PC-3 (cell line): ENCODE data around the gene E2F8. TPM values are rescaled to one million over a fixed set of nuclear protein-coding genes. Genes with fewer than 3 reads are reported as not detected.
A peak's percentile ranks its signal among the peaks of the same experiment; 100 is the strongest.

Experiments
- ATAC-seq: fragments of 200-7000 bp; cut with Tn5 transposase; 2 replicates; pipeline ENCODE4 v1.9.1; 2020; ENCODE audit warnings: mild to moderate bottlenecking, moderate library complexity
- BruUV-seq: library from RNA; stranded (reverse); fragments of 400-500 nt; replicated peaks from 2 replicates; lab custom pipeline; 2021; lab: Mats Ljungman, UMichigan
- CTCF ChIA-PET: fragments of 300-600 bp; sonication (Branson Sonifier 250); formaldehyde crosslinking; loops from one replicate; lab custom pipeline; 2022; ENCODE audit warnings: antibody characterized with exemption; lab: Charles Lee
- POLR2A ChIA-PET: fragments of 300-600 bp; sonication (Branson Sonifier 250); formaldehyde crosslinking; loops from one replicate; lab custom pipeline; 2022; ENCODE audit warnings: antibody characterized with exemption; ENCODE audit not compliant: unreplicated experiment; lab: Charles Lee
- DNase-seq: peaks from one replicate; pipeline ENCODE4 v3.0.0-alpha.2; 2015
- H2AFZ ChIP-seq: fragments of 300-600 bp; sonication (generic); 2 replicates; pipeline ENCODE4 v1.6.0; 2016; ENCODE audit warnings: antibody characterized with exemption, low read length
- H3F3A ChIP-seq: fragments of 300-600 bp; sonication (generic); one replicate; pipeline ENCODE4 v1.6.0; 2017; ENCODE audit warnings: antibody characterized with exemption, low read length, control low read depth, mild to moderate bottlenecking; ENCODE audit not compliant: unreplicated experiment
- H3K27ac ChIP-seq: fragments of 300-600 bp; sonication (generic); 2 replicates; pipeline ENCODE4 v1.5.1; 2016; ENCODE audit warnings: mild to moderate bottlenecking, low read length
- H3K27me3 ChIP-seq: fragments of 300-600 bp; sonication (generic); 2 replicates; pipeline ENCODE4 v1.6.1; 2016; ENCODE audit warnings: low read length, mixed read lengths
- H3K36me3 ChIP-seq: fragments of 300-600 bp; sonication (generic); 2 replicates; pipeline ENCODE4 v1.6.1; 2016; ENCODE audit warnings: low read depth, mixed run types, low read length, mixed read lengths
- H3K4me1 ChIP-seq: fragments of 300-600 bp; sonication (generic); 2 replicates; pipeline ENCODE4 v1.5.1; 2016; ENCODE audit warnings: low read length; ENCODE audit not compliant: insufficient read depth
- H3K4me2 ChIP-seq: fragments of 300-600 bp; sonication (generic); 2 replicates; pipeline ENCODE4 v1.6.0; 2016; ENCODE audit warnings: low read length
- H3K4me3 ChIP-seq: fragments of 300-600 bp; sonication (generic); 2 replicates; pipeline ENCODE4 v1.5.1; 2016; ENCODE audit warnings: mild to moderate bottlenecking, low read length, mixed read lengths
- H3K79me2 ChIP-seq: fragments of 300-600 bp; sonication (generic); 2 replicates; pipeline ENCODE4 v1.6.1; 2017; ENCODE audit warnings: low read length, mixed read lengths
- H3K9ac ChIP-seq: fragments of 300-600 bp; sonication (generic); 2 replicates; pipeline ENCODE4 v1.6.0; 2016; ENCODE audit warnings: mild to moderate bottlenecking, low read length
- H3K9me2 ChIP-seq: fragments of 300-600 bp; sonication (generic); replicated peaks from 2 replicates; pipeline ENCODE4 v1.6.1; 2016; ENCODE audit warnings: mixed run types, low read length, mixed read lengths
- H3K9me3 ChIP-seq: fragments of 300-600 bp; sonication (generic); 2 replicates; pipeline ENCODE4 v1.6.1; 2016; ENCODE audit warnings: low read length, mixed read lengths
- H4K20me1 ChIP-seq: fragments of 300-600 bp; sonication (generic); 2 replicates; pipeline ENCODE4 v1.6.1; 2016; ENCODE audit warnings: low read length, mixed read lengths
- EZH2 ChIP-seq: fragments of 300-600 bp; sonication (generic); IDR thresholded peaks from one replicate; pipeline ENCODE4 v1.6.1; 2017; ENCODE audit warnings: antibody characterized with exemption, mild to moderate bottlenecking, low read length; ENCODE audit not compliant: unreplicated experiment
- EZH2phosphoT487 ChIP-seq: fragments of 300-600 bp; sonication (generic); IDR thresholded peaks from 2 replicates; pipeline ENCODE4 v1.6.1; 2018; ENCODE audit warnings: mild to moderate bottlenecking, antibody characterized with exemption, low read length, borderline replicate concordance
- intact Hi-C: fragments of 100-400 bp; cut with micrococcal nuclease; formaldehyde crosslinking; loops from 2 replicates; pipeline ENCODE4 v1.9.0; 2023
- total RNA-seq: library from RNA; depleted of rRNA; stranded (reverse); fragments of >200 nt; gene quantifications from 2 replicates; pipeline ENCODE4 v1.2.3, GENCODE V29; 2014
- TF ChIP-seq, protein P1 (sequence below): fragments of 300-600 bp; sonication (generic); conservative IDR thresholded peaks from 2 replicates; pipeline ENCODE4 v1.5.1; 2017; ENCODE audit warnings: antibody characterized with exemption, low read depth, mild to moderate bottlenecking, low read length

The E2F8 gene
- total RNA-seq, 1 experiment from 2014 or later = 11.9 TPM

DNA sequence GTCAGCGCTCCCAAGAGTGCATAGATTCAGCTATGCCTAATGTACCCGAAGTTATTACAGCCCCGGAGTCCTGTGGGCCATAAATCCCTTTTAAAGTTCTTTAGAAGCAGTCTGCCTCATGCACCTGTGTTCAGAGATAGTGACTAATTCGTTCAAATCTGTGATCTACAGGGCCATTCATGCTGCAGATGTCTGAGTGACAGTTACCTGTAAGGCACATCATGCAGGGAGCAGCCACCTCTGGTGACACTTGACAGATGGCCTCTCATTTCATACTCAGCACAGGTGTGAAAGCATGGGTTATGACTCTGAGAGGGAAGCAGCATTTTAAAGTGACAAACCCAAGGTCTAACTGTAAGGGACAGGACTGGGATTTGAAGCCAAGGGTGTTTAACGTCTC, 2.4 kb upstream of the E2F8 start:
- 0 out of 2 replicates have a peak overlapping the region, but pooled peaks have one; percentile 70 for H3K27ac ChIP-seq
- no peaks in the 10 kb centered on the region for H3K9me2 ChIP-seq
- H2AFZ ChIP-seq = no peak overlapping the region
- TF ChIP-seq EZH2phosphoT487 (no peak), EZH2 (no peak)
- TF ChIP-seq, protein P1, sequence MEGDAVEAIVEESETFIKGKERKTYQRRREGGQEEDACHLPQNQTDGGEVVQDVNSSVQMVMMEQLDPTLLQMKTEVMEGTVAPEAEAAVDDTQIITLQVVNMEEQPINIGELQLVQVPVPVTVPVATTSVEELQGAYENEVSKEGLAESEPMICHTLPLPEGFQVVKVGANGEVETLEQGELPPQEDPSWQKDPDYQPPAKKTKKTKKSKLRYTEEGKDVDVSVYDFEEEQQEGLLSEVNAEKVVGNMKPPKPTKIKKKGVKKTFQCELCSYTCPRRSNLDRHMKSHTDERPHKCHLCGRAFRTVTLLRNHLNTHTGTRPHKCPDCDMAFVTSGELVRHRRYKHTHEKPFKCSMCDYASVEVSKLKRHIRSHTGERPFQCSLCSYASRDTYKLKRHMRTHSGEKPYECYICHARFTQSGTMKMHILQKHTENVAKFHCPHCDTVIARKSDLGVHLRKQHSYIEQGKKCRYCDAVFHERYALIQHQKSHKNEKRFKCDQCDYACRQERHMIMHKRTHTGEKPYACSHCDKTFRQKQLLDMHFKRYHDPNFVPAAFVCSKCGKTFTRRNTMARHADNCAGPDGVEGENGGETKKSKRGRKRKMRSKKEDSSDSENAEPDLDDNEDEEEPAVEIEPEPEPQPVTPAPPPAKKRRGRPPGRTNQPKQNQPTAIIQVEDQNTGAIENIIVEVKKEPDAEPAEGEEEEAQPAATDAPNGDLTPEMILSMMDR = no peak
- CTCF ChIA-PET = no interaction called here
- no peak overlapping the region for H3K4me3 ChIP-seq
- no peak overlapping the region for H3K9ac ChIP-seq
- DNase-seq (peak; percentile 25), ATAC-seq (no peak)
- intact Hi-C loops = loop anchor here (5.0 to 10.0 kb wide), 2 partner anchors 166 to 502 kb away; no protein-coding TSS in a partner anchor
- H3K4me1 ChIP-seq = peaks cover 50% of the 10 kb centered on the region
- POLR2A ChIA-PET = no interaction called here
- peak overlapping the region; percentile 98 for H3K4me2 ChIP-seq
- peaks cover 7% of the 10 kb centered on the region; the same call in 1 of the 2 replicates for H3K36me3 ChIP-seq
- peaks cover 35% of the 10 kb centered on the region for H3K79me2 ChIP-seq
- no TSS peak for BruUV-seq
- no peaks in the 10 kb centered on the region for H3K9me3 ChIP-seq
- H3K27me3 ChIP-seq = no peaks in the 10 kb centered on the region
- no peaks in the 10 kb centered on the region for H4K20me1 ChIP-seq
- peaks cover 9% of the 10 kb centered on the region for H3F3A ChIP-seq

DNA sequence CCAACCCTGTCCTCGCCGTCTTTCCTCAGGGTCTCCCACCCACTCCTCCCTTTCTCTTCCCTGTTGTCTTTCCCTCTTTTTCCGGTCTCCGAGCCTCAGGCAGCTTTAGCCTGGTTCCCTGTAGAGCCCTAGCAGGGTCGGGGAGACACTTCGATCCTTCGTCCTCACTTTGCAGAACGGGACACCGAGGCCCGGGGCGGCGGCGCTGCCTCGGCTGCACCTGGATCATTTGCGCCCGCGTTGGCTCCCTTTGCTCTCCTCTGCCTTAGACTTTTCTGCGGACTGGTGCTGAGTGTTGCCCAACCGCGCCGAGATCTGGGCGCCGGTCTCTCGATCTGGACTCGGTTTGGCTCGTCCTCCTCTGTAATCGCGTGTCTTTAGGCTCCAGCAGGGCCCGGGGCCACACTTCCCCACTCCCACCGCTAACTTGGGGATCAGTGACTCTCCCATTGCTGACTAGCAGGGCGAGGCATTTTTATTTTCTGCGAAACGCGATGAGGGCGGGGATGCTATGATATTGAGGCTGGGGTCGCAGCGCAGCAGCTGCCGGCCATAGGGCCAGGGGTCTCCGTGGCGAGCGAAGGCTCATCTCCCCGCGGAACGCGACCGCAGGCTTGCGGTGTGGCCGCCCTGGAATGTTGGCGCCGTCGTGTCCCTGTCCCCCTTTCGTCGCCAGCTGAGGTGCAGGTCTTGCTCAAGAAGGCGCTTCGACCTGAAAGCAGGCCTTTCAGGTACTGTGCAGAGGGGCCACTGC, 1.6 kb upstream of the E2F8 start:
- intact Hi-C loops = loop anchor here (5.0 to 10.0 kb wide), 2 partner anchors 165 to 502 kb away; no protein-coding TSS in a partner anchor
- H3K36me3 ChIP-seq = peaks cover 13% of the 10 kb centered on the region; the same call in 1 of the 2 replicates
- peak overlapping the region; percentile 91 for H3K9ac ChIP-seq
- H3K79me2 ChIP-seq = peaks cover 41% of the 10 kb centered on the region
- no peaks in the 10 kb centered on the region for H3K9me3 ChIP-seq
- DNase-seq (no peak), ATAC-seq (no peak)
- ChIA-PET CTCF (no interaction called here), POLR2A (no interaction called here)
- no peaks in the 10 kb centered on the region for H3K9me2 ChIP-seq
- H3K4me1 ChIP-seq = peaks cover 54% of the 10 kb centered on the region
- H3F3A ChIP-seq = peaks cover 9% of the 10 kb centered on the region
- no TSS peak for BruUV-seq
- H3K4me3 ChIP-seq = peak overlapping the region; percentile 90
- H3K27me3 ChIP-seq = no peaks in the 10 kb centered on the region
- H2AFZ ChIP-seq = peak overlapping the region; percentile 88
- H3K27ac ChIP-seq = peak overlapping the region; percentile 77; the same call in 1 of the 2 replicates
- TF ChIP-seq EZH2 (no peak), EZH2phosphoT487 (no peak)
- TF ChIP-seq, protein P1 = no peak
- no peaks in the 10 kb centered on the region for H4K20me1 ChIP-seq
- H3K4me2 ChIP-seq = peak overlapping the region; percentile 98
